Measurements from ENCODE around the gene AGBL1.

AGBL1 gene

DNA sequence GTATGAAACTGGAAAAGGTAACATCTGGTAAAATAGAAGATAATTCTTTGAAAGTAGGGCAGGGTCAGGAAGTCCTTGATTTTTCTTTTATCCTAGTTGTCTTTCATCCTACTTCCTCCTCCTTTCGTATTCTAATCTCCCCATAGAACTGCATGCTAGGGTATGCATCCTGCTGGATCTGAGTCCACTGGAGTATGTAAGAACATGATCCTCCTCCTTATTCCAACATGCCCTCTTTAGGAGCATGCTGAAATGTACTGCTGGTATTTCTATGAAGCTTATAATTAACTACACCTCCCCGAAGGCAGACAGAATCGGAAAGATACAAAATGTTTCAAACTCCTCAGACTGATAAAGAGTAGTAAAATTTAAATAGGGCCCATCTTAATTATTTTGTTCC, 493.8 kb downstream of the AGBL1 start:
- TF ChIP-seq CREB1 (IDR thresholded peaks at IDR 0.05; ENCODE audit: low read depth) (no peak), YY1 (IDR thresholded peaks at IDR 0.05; ENCODE audit: low read depth) (no peak), EP300 (IDR thresholded peaks at IDR 0.05; ENCODE audit: borderline replicate concordance) (no peak), ZBTB7A (IDR thresholded peaks at IDR 0.05; ENCODE audit: low read depth) (no peak), FOXM1 (IDR thresholded peaks at IDR 0.05; ENCODE audit: borderline replicate concordance, low read depth) (no peak), TCF12 (IDR thresholded peaks at IDR 0.05; ENCODE audit: low read depth) (no peak)

DNA sequence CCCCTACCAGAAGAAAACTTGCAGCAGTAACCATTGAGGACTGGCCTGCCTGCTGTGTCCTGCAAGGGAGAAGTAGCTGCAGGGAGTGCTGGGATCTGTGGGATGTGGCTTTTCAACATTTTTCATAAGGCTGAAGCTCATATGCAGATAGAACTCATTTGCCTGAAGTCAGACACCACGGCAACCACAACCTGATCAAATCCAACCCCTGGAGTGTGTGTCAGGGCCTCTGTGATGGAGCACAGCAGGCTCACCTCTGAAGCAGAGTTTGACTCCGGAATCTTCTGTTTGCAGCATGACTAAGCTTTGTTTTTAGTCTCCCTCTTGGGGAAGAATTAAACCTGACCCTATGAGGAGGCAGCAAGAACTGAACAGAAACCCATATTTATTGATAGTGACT, 508.7 kb downstream of the AGBL1 start:
- TF ChIP-seq, protein P1, sequence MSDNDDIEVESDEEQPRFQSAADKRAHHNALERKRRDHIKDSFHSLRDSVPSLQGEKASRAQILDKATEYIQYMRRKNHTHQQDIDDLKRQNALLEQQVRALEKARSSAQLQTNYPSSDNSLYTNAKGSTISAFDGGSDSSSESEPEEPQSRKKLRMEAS (IDR thresholded peaks at IDR 0.05), result no peak
- TF ChIP-seq, protein P2, sequence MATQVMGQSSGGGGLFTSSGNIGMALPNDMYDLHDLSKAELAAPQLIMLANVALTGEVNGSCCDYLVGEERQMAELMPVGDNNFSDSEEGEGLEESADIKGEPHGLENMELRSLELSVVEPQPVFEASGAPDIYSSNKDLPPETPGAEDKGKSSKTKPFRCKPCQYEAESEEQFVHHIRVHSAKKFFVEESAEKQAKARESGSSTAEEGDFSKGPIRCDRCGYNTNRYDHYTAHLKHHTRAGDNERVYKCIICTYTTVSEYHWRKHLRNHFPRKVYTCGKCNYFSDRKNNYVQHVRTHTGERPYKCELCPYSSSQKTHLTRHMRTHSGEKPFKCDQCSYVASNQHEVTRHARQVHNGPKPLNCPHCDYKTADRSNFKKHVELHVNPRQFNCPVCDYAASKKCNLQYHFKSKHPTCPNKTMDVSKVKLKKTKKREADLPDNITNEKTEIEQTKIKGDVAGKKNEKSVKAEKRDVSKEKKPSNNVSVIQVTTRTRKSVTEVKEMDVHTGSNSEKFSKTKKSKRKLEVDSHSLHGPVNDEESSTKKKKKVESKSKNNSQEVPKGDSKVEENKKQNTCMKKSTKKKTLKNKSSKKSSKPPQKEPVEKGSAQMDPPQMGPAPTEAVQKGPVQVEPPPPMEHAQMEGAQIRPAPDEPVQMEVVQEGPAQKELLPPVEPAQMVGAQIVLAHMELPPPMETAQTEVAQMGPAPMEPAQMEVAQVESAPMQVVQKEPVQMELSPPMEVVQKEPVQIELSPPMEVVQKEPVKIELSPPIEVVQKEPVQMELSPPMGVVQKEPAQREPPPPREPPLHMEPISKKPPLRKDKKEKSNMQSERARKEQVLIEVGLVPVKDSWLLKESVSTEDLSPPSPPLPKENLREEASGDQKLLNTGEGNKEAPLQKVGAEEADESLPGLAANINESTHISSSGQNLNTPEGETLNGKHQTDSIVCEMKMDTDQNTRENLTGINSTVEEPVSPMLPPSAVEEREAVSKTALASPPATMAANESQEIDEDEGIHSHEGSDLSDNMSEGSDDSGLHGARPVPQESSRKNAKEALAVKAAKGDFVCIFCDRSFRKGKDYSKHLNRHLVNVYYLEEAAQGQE (IDR thresholded peaks at IDR 0.05; ENCODE audit: low read depth), result no peak
- TF ChIP-seq FOXM1 (IDR thresholded peaks at IDR 0.05; ENCODE audit: borderline replicate concordance, low read depth) (no peak), YY1 (IDR thresholded peaks at IDR 0.05; ENCODE audit: low read depth) (no peak), ZBTB7A (IDR thresholded peaks at IDR 0.05; ENCODE audit: low read depth) (no peak), CREB1 (IDR thresholded peaks at IDR 0.05; ENCODE audit: low read depth) (no peak), EGR1 (IDR thresholded peaks at IDR 0.05) (no peak), TCF12 (IDR thresholded peaks at IDR 0.05; ENCODE audit: low read depth) (no peak), NFIC (IDR thresholded peaks at IDR 0.05) (no peak), TEAD4 (IDR thresholded peaks at IDR 0.05) (no peak), CEBPB (IDR thresholded peaks at IDR 0.05) (no peak), EP300 (IDR thresholded peaks at IDR 0.05; ENCODE audit: borderline replicate concordance) (no peak), TAF1 (IDR thresholded peaks at IDR 0.05; ENCODE audit: low read depth) (no peak), RAD21 (IDR thresholded peaks at IDR 0.05; ENCODE audit: low read depth) (no peak)
- TF ChIP-seq, protein P3, sequence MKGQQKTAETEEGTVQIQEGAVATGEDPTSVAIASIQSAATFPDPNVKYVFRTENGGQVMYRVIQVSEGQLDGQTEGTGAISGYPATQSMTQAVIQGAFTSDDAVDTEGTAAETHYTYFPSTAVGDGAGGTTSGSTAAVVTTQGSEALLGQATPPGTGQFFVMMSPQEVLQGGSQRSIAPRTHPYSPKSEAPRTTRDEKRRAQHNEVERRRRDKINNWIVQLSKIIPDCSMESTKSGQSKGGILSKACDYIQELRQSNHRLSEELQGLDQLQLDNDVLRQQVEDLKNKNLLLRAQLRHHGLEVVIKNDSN (IDR thresholded peaks at IDR 0.05), result no peak

DNA sequence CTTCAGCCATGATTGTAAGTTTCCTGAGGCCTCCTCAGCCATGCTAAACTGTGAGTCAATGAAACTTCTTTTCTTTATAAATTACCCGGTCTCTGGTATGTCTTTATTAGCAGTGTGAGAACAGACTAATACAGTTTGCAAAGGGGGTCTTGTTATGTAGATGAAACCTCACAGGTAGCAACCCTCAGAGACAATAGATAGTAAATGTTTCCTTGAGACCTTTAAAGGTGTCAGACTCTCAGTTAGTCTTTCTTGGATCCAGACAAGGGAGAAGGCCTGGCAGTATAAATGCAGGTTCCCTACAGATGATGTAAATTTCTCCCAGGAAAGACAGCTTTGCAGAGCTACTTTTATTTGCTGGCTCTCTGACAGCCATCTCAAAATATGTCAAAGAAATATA, 510.8 kb downstream of the AGBL1 start:
- TF ChIP-seq CEBPB (IDR thresholded peaks at IDR 0.05) (no peak), EP300 (IDR thresholded peaks at IDR 0.05; ENCODE audit: borderline replicate concordance) (no peak), YY1 (IDR thresholded peaks at IDR 0.05; ENCODE audit: low read depth) (no peak), NFIC (IDR thresholded peaks at IDR 0.05) (no peak), CREB1 (IDR thresholded peaks at IDR 0.05; ENCODE audit: low read depth) (no peak), TCF12 (IDR thresholded peaks at IDR 0.05; ENCODE audit: low read depth) (no peak), TEAD4 (IDR thresholded peaks at IDR 0.05) (no peak), ZBTB7A (IDR thresholded peaks at IDR 0.05; ENCODE audit: low read depth) (no peak), FOXM1 (IDR thresholded peaks at IDR 0.05; ENCODE audit: borderline replicate concordance, low read depth) (no peak), EGR1 (IDR thresholded peaks at IDR 0.05) (no peak), TAF1 (IDR thresholded peaks at IDR 0.05; ENCODE audit: low read depth) (no peak)
- TF ChIP-seq, protein P2 (IDR thresholded peaks at IDR 0.05; ENCODE audit: low read depth), result no peak
- TF ChIP-seq, protein P1 (IDR thresholded peaks at IDR 0.05), result no peak
- TF ChIP-seq, protein P3 (IDR thresholded peaks at IDR 0.05), result no peak

DNA sequence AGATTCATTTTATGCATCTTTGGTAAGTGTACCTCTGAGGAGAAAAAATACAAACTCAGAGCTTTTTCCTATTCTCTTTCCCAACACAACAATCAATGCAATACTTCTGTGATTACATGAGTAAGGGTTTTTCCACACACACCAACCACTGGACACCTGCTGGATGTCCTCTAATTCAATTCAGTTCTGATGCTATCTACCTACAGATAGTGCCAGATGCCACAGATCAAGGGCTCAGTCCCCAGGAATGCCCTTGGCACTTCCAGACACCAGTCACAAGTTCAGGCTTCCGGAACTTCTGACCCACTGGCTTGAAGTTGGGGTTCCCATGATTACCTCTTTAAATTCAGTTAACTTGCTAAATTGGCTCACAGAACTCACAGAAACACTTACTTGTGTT, 511.5 kb downstream of the AGBL1 start:
- no peak for TF ChIP-seq YY1 (IDR thresholded peaks at IDR 0.05; ENCODE audit: low read depth)
- no peak for TF ChIP-seq TCF12 (IDR thresholded peaks at IDR 0.05; ENCODE audit: low read depth)
- no peak for TF ChIP-seq EGR1 (IDR thresholded peaks at IDR 0.05)
- TF ChIP-seq, protein P1 (IDR thresholded peaks at IDR 0.05), result no peak
- TF ChIP-seq CREB1 (IDR thresholded peaks at IDR 0.05; ENCODE audit: low read depth), result no peak
- TF ChIP-seq ZBTB7A (IDR thresholded peaks at IDR 0.05; ENCODE audit: low read depth), result no peak
- TF ChIP-seq EP300 (IDR thresholded peaks at IDR 0.05; ENCODE audit: borderline replicate concordance), result no peak
- TF ChIP-seq TAF1 (IDR thresholded peaks at IDR 0.05; ENCODE audit: low read depth), result no peak
- TF ChIP-seq CEBPB (IDR thresholded peaks at IDR 0.05), result no peak

DNA sequence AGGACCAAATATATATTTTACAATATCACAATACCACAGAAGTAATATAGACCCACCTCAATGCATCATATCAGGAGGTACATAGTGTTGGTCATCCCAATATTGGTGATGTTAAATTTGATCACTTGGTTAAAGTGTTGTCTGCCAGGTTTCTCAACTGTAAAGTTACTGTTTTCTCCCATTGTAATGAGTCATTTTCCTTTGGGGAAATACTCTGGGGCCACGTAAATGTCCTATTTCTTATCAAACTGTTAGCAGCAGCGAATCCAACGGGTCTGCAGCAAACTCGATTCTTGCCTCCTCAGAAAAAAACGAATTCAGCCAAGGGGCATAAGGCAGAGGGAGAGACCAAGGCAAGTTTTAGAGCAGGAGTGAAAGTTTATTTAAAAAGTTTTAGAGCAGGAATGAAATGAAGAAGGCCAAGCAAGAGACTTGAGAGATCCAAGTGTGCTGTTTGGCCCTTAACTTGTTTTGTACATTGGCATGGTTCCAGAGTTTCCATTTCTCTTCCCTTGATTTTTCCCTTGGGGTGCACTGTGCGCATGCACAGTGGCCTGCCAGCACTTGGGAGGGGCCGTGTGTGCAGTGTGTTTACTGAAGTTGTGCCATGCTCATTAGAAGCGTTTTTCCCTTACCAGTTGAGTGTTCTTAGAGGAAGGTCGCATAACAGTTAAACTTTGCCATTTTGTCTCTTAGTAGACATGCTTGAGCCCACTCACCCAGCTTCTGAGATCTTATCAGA, 512.5 kb downstream of the AGBL1 start:
- no peak for TF ChIP-seq TAF1 (IDR thresholded peaks at IDR 0.05; ENCODE audit: low read depth)

DNA sequence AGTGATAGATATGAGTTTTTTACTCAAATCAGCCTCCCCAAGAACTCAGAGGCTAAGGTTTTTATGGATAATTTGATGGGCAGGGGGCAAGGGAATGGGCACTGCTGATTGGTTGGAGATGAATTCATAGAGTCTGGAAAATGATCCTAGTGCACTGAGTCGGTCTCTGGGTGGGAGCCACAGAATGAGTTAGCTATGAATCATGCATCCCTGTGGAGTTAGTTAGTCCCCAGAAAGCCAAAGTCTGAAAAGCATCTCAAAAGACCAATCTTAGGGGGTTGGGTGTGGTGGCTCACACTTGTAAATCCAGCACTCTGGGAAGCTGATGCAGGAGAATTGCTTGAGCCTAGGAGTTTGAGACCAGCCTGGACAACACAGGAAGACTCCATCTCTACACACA, 516.1 kb downstream of the AGBL1 start:
- TF ChIP-seq, protein P1 (IDR thresholded peaks at IDR 0.05), result no peak

All from Ishikawa (cell line).